ENCODE measurements around the gene ATP11A. TPM values are rescaled to one million over a fixed set of nuclear protein-coding genes. Genes with fewer than 3 reads are reported as not detected.

ATP11A gene
- total RNA-seq, 1 experiment from 2014 or later: 2.5 TPM

DNA sequence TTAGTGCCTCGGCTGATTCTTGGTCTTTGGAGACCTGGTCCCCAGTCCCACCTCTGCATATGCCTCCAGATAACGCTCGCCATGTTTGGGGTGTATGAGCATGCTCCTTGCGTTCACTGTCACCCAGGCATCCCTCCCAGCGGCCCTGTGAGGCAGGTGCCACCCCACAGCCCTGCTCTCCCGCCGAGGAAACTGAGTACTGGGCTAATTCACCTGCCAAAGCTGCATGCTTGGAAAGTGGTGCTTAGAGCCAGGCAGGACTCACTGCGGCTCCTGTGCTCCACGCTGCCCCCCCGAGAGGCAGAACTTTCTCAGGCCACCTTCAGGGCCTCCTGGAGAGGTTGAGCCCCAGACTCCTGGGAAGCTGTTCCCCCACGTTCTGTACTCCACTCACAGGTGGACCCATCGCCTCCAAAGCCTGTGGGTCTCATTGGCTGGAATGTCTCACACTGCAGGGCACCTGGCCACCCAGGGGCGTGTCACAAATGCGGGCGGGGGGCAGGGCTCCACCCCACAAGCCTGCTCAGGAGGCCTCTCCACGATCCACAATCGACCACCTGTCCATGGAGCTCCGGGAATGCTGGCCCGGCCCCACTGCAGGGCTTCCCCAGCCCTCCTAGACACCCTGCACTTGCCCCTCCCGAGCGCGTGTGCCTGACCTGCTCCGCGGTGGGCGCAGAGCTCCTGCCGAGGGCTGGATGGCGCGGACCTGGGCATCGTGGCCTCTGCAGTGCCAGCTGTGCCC lies 64.6 kb downstream of the ATP11A start:
- Histone ChIP-seq H3K9me3 (no peaks in the 10 kb centered on the region), H3K4me3 (no peak overlapping the region), H3K27me3 (no peaks in the 10 kb centered on the region), H3K36me3 (no peaks in the 10 kb centered on the region)
- no peak for DNase-seq

DNA sequence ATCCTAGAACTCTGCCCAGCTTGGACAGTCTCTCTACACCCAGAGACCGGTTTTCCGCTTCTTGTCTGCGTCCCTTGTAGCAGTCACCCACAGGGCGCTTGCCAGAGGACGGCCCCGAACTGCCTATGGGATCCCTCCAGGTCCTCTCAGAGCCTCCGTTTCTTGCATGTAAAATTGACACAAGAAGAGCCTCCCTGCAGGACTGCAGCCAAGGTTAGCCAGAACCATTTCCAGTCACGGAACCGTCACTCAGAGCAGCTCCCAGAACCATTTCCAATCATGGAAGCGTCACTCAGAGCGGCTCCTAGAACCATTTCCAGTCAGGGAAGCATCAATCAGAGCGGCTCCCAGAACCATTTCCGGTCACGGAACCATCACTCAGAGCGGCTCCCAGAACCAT lies 65.5 kb downstream of the ATP11A start:
- DNase-seq: no peak
- Histone ChIP-seq H3K4me3 (no peak overlapping the region), H3K36me3 (no peaks in the 10 kb centered on the region), H3K9me3 (no peaks in the 10 kb centered on the region), H3K27me3 (no peaks in the 10 kb centered on the region)

- Histone ChIP-seq H3K36me3 (no peaks in the 10 kb centered on the region), H3K9me3 (no peaks in the 10 kb centered on the region), H3K27me3 (no peaks in the 10 kb centered on the region), H3K4me3 (no peak overlapping the region)
- DNase-seq: no peak
These were observed 66.2 kb downstream of the ATP11A start for GRCh38 chr13:112756081-112756480.

DNA sequence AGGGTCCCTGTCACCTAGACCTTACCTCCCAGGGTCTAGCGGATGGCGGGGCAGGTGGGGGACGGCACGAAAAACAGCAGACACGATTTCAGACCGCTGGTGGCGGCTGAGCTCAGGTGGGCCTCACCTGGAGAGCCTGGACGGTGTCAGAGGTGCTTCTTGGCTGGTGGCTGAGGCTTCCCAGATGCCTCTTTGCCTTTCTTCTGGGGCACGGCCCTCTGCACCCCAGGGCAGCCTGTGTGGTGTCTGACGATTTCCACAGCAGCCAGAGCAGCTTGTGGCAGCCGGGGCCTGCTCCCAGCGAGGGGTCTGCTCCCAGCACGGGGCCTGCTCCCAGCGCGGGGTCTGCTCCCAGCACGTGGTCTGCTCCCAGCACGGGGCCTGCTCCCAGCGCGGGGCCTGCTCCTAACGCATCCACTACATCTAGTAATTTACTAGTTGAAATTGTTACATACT lies 66.7 kb downstream of the ATP11A start:
- H3K27me3 ChIP-seq: no peaks in the 10 kb centered on the region
- no peaks in the 10 kb centered on the region for H3K36me3 ChIP-seq
- DNase-seq: no peak

GRCh38 chr13:112756967-112757758 lies 67.3 kb downstream of the ATP11A start:
- Histone ChIP-seq H3K9me3 (no peaks in the 10 kb centered on the region), H3K27me3 (no peaks in the 10 kb centered on the region), H3K4me3 (no peak overlapping the region), H3K36me3 (no peaks in the 10 kb centered on the region)
- DNase-seq: no peak

More for the DNA sequence above, 66.7 kb downstream of the ATP11A start:
- H3K9me3 ChIP-seq: no peaks in the 10 kb centered on the region
- H3K4me3 ChIP-seq: no peak overlapping the region

GRCh38 chr13:112757759-112758086 lies 67.9 kb downstream of the ATP11A start:
- Histone ChIP-seq H3K4me3 (no peak overlapping the region), H3K9me3 (no peaks in the 10 kb centered on the region), H3K36me3 (no peaks in the 10 kb centered on the region), H3K27me3 (no peaks in the 10 kb centered on the region)
- no peak for DNase-seq

DNA sequence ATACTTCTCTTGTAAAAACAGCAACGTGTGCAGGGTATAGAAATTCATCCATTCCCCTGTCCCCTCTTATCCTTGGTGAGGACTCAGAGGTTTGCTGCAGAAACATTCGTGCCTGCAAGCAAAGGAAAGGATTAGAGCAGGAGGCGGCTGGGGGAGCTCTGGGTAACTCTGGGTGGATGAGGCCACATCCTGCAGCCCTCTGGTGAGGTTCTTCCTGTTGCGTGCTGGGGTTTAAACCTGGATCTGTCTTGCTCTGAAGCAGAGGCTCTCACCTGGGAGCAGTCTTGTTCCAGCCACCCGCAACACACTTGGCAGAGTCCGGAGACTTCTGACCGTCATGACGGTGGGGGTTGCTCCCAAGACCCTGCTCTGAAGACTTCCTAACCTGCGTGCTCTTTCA lies 69.2 kb downstream of the ATP11A start:
- no peaks in the 10 kb centered on the region for H3K27me3 ChIP-seq
- H3K4me3 ChIP-seq: no peak overlapping the region
- no peak for DNase-seq
- no peaks in the 10 kb centered on the region for H3K9me3 ChIP-seq
- no peaks in the 10 kb centered on the region for H3K36me3 ChIP-seq

DNA sequence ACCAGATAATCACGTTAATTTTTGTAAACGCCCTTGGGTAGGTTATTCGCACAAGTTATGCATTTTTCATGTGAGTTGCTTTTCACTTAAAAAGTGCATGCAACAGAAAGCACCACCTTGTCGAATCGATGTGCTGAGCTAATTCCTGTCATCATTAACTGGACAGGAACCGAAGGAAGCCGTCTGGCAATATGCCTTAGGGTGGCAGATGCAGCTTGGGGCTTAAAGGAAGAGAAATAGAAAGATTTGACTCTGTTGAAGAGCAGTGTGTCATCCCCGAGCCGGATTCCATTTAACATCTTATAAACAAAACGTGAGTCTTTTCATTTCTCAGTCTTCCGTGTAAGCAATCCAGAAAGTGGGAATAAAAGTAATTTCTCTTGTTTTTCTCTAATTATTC lies 70.0 kb downstream of the ATP11A start:
- no peak overlapping the region for H3K4me3 ChIP-seq
- H3K27me3 ChIP-seq: no peaks in the 10 kb centered on the region
- H3K9me3 ChIP-seq: no peaks in the 10 kb centered on the region
- no peak for DNase-seq
- H3K36me3 ChIP-seq: no peaks in the 10 kb centered on the region

DNA sequence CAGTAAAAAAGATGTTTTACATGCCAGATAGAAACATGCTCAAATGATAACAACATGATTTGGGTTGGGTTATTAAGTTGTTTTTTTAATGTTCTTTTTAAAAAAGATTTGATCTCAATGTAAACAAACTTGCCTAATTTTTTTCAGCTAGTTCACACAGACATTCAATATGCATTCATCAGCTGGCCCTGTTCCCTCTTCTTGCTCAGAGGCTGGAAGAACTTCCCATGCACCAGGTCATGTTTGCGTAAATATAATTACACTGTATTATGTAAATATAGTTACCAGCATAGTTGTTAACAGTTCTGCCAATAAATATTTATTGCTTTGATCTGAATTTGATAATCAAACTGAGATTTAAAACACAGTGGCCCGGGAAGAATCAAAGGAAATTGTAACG lies 70.6 kb downstream of the ATP11A start:
- DNase-seq: peak; percentile 58
- Histone ChIP-seq H3K27me3 (no peaks in the 10 kb centered on the region), H3K9me3 (no peaks in the 10 kb centered on the region), H3K36me3 (no peaks in the 10 kb centered on the region), H3K4me3 (no peak overlapping the region)

DNA sequence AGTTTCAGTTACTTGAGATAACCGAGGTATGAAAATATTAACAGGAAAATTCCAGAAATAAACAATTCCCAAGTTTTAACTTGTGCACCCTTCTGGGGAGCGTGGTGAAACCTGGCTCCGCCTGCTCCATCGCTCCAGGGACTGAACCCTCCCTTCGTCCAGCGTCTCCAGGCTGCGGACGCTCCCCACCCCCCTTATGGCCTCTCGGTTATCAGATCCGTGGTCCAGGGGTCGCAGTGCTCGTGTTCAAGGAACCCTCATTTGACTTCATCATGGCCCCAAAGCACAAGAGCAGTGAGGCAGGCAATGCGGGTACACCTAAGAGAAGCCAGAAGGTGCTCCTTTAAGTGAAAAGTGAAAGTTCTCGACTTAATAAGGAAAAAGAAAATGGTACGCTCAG lies 71.1 kb downstream of the ATP11A start:
- no peak overlapping the region for H3K4me3 ChIP-seq
- no peaks in the 10 kb centered on the region for H3K9me3 ChIP-seq
- no peaks in the 10 kb centered on the region for H3K36me3 ChIP-seq
- H3K27me3 ChIP-seq: no peaks in the 10 kb centered on the region
- no peak for DNase-seq

DNA sequence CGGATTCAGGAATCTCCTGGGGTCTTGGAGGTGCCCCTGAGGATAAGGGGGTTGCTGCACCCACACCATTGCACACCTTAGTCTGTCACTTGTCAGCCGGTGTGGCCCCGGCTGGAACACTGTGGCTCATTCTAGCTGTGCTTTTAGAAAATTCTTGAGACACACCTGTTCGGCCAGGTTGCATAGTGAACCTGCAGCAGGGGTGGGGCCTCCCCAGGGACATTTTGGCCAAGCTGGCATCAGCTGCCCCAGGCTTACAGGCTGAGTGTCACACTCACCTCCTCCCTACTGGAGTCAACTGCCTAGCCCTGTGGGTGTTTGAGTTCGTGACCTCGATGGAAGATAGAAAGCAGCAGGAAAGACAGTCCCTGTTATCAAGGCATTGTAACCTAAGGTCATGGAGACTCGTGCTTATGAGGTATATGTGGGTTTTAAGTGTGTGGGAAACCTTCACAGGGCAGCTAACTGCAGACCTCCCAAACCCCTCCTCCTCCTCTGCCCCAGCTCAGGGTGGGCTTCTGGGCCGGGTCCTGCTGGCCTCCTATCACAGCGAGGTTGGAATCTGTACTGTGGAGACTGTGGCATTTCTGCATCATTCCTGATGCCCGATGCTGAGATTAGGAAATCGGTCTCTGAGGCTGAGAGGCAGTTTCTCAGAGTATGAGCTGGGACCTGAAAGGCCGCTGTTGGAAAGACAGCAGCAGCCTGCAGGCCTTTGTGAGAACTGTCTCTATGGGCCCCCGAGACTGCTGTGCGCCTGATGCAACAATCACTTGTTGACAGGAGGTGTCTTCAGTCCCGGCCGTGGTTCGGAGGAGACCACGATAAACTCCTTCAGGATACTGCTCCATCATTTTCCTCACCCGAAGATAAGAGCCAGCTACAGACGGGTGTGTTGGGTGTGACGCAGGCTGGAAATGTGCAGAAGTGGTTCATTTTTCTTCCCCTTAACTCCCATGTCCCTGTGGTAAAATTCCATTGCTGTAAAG lies 72.2 kb downstream of the ATP11A start:
- no peaks in the 10 kb centered on the region for H3K36me3 ChIP-seq
- H3K27me3 ChIP-seq: no peaks in the 10 kb centered on the region
- no peak for DNase-seq
- H3K9me3 ChIP-seq: no peaks in the 10 kb centered on the region
- H3K4me3 ChIP-seq: no peak overlapping the region

- H3K9me3 ChIP-seq: no peaks in the 10 kb centered on the region
- no peak overlapping the region for H3K4me3 ChIP-seq
- no peaks in the 10 kb centered on the region for H3K36me3 ChIP-seq
- no peaks in the 10 kb centered on the region for H3K27me3 ChIP-seq
- DNase-seq: no peak
These were observed 72.8 kb downstream of the ATP11A start for GRCh38 chr13:112762690-112763080.

DNA sequence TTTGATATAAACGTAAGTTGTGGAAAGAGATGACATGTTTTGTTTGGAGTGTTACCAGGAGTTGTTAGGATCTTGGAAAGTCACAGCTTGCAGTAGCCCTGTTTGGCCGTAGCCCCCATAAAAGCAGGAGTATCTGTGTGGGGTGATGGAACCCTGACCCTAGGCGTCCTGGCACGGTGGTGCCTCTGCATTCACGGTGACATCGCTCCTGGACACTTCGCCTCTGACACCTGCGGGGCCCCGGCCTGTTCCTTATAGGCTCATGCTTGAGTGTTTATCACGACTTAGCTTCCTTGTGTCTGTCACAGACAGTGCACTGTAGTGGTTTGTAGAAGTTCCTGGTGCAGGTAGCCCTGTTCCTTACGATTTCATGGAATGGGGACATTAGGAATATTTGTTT lies 74.2 kb downstream of the ATP11A start:
- no peak for DNase-seq
- Histone ChIP-seq H3K4me3 (no peak overlapping the region), H3K9me3 (no peaks in the 10 kb centered on the region), H3K27me3 (no peaks in the 10 kb centered on the region), H3K36me3 (no peaks in the 10 kb centered on the region)

- no peak overlapping the region for H3K4me3 ChIP-seq
- DNase-seq: no peak
- H3K36me3 ChIP-seq: no peaks in the 10 kb centered on the region
- H3K9me3 ChIP-seq: no peaks in the 10 kb centered on the region
- H3K27me3 ChIP-seq: no peaks in the 10 kb centered on the region
These were observed 75.2 kb downstream of the ATP11A start for GRCh38 chr13:112764864-112765561.

GRCh38 chr13:112765731-112766130 lies 75.9 kb downstream of the ATP11A start:
- Histone ChIP-seq H3K9me3 (no peaks in the 10 kb centered on the region), H3K36me3 (no peaks in the 10 kb centered on the region), H3K4me3 (no peak overlapping the region), H3K27me3 (no peaks in the 10 kb centered on the region)
- no peak for DNase-seq

DNA sequence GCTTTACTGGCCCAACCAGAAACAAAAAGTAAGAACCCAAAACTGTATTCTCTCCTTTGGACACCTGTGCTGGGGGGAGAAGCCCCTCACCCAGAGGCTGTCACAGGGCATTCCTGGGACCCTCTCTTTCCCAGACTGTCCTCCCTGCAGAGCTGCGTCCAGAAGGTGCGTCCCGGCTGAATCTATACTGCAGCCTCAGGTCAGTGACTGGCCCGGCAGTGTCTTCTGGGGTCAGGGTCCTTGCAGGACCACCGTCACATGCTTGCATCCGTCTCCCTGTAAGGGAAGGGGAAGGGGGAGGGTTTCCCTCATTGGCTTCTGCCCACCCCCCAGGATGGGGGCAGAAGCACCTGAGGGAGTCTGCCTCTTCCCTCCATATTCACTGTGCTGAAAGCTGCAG lies 76.5 kb downstream of the ATP11A start:
- DNase-seq: no peak
- no peaks in the 10 kb centered on the region for H3K9me3 ChIP-seq
- no peaks in the 10 kb centered on the region for H3K36me3 ChIP-seq
- H3K27me3 ChIP-seq: no peaks in the 10 kb centered on the region
- no peak overlapping the region for H3K4me3 ChIP-seq
